Keratinocyte (primary cell): Measurements from ENCODE around the gene SMYD3. TPM values are rescaled to one million over a fixed set of nuclear protein-coding genes. Genes with fewer than 3 reads are reported as not detected.

ENCODE experiments used
- DNase-seq: peaks from one replicate; pipeline ENCODE4 v3.0.0-alpha.2; 2011; ENCODE audit warnings: low read depth, missing footprints, low spot score
- FAIRE-seq: peaks from 2 replicates; lab custom pipeline; 2011; peaks lifted over from hg19 to GRCh38; lab: Jason Lieb, UNC
- H2AFZ ChIP-seq: 2 replicates; pipeline ENCODE4 v1.6.0; 2012; ENCODE audit warnings: low read length, control low read depth, inconsistent platforms; ENCODE audit not compliant: control insufficient read depth
- H3K27ac ChIP-seq: 2 replicates; pipeline ENCODE4 v1.5.1; 2011; ENCODE audit warnings: low read length; ENCODE audit not compliant: control insufficient read depth, insufficient read depth
- H3K27me3 ChIP-seq: 3 replicates; pipeline ENCODE4 v1.6.0; 2011; ENCODE audit warnings: low read length; ENCODE audit not compliant: control insufficient read depth, insufficient read depth; ENCODE audit errors: extremely low read depth
- H3K36me3 ChIP-seq, 2 experiments: 2 replicates in 1 of 2; 3 replicates in 1 of 2; pipeline ENCODE4 v1.5.1; 2011; ENCODE audit warnings: low read length in 2 of 2, mild to moderate bottlenecking in 1 of 2; ENCODE audit not compliant: control insufficient read depth in 2 of 2, insufficient read depth in 2 of 2; ENCODE audit errors: extremely low read depth in 1 of 2
- H3K4me1 ChIP-seq: 3 replicates; pipeline ENCODE4 v1.5.1; 2011; ENCODE audit warnings: low read length; ENCODE audit not compliant: control insufficient read depth, insufficient read depth; ENCODE audit errors: extremely low read depth
- H3K4me2 ChIP-seq: 3 replicates; pipeline ENCODE4 v1.6.0; 2011; ENCODE audit warnings: low read depth, low read length; ENCODE audit not compliant: control insufficient read depth, insufficient read depth; ENCODE audit errors: extremely low read depth
- H3K4me3 ChIP-seq, 3 experiments: fragments of 200-600 bp in 1 of 3; sonication (generic) in 1 of 3; 2 replicates in 2 of 3; 3 replicates in 1 of 3; pipeline ENCODE4 v1.5.1; 2011 to 2016; ENCODE audit warnings: low read length in 3 of 3, mild to moderate bottlenecking in 3 of 3, control low read depth in 2 of 3, inconsistent platforms in 1 of 3, low read depth in 1 of 3, mixed read lengths in 1 of 3, mixed run types in 1 of 3, moderate library complexity in 1 of 3; ENCODE audit not compliant: control insufficient read depth in 2 of 3, insufficient read depth in 2 of 3; ENCODE audit errors: extremely low read depth in 1 of 3
- H3K79me2 ChIP-seq: 2 replicates; pipeline ENCODE4 v1.6.0; 2012; ENCODE audit warnings: low read length; ENCODE audit not compliant: control insufficient read depth, insufficient read depth
- H3K9ac ChIP-seq: 3 replicates; pipeline ENCODE4 v1.6.0; 2011; ENCODE audit warnings: low read length; ENCODE audit not compliant: control insufficient read depth, insufficient read depth; ENCODE audit errors: extremely low read depth
- H3K9me1 ChIP-seq: 3 replicates; pipeline ENCODE4 v1.6.0; 2011; ENCODE audit warnings: low read length; ENCODE audit not compliant: control insufficient read depth, insufficient read depth; ENCODE audit errors: extremely low read depth
- H3K9me3 ChIP-seq: 2 replicates; pipeline ENCODE4 v1.5.1; 2012; ENCODE audit warnings: low read depth, low read length; ENCODE audit not compliant: control insufficient read depth
- H4K20me1 ChIP-seq: 3 replicates; pipeline ENCODE4 v1.6.0; 2011; ENCODE audit warnings: low read length; ENCODE audit not compliant: control insufficient read depth, insufficient read depth; ENCODE audit errors: extremely low read depth
- CTCF ChIP-seq, 3 experiments: IDR thresholded peaks in 1 of 3; conservative IDR thresholded peaks in 1 of 3; optimal IDR thresholded peaks in 1 of 3; 2 replicates in 2 of 3; 3 replicates in 1 of 3; pipeline versions ENCODE3 to v1.5.1; 2011; ENCODE audit warnings: low read length in 3 of 3, mild to moderate bottlenecking in 3 of 3, moderate library complexity in 2 of 3, control low read depth in 1 of 3, inconsistent platforms in 1 of 3; ENCODE audit not compliant: insufficient read depth in 2 of 3; ENCODE audit errors: extremely low read depth in 1 of 3
- EZH2 ChIP-seq: IDR thresholded peaks from one replicate; pipeline ENCODE4 v1.6.1; 2012; ENCODE audit warnings: inconsistent platforms, mild to moderate bottlenecking, low read length, moderate library complexity
- dilution Hi-C: fragments of 300-500 bp; cut with MboI; formaldehyde crosslinking; loops from one replicate; pipeline ENCODE4 v1.7.0; 2020; ENCODE audit warnings: low sequenced_read_pairs; ENCODE audit not compliant: extremely low pct_ligation_motif_present
- polyA plus RNA-seq, 5 experiments: library from polyadenylated mRNA; depleted of rRNA in 3 of 5; stranded (reverse) in 3 of 5; stranded (forward) in 1 of 5; unstranded in 1 of 5; fragments of >200 nt; gene quantifications; 1 replicate in 1 of 5; 2 replicates in 3 of 5; 3 replicates in 1 of 5; pipeline versions ENCODE4 v1.2.1 to v1.2.3, GENCODE V29; 2011 to 2012; ENCODE audit warnings: missing spikeins in 2 of 5, low read depth in 1 of 5, low replicate concordance in 1 of 5

Gene SMYD3
- polyA plus RNA-seq, 1 donor (not counting 4 experiments of a cell fraction or from before 2014, with no cell fraction given), result 31.0 TPM

DNA sequence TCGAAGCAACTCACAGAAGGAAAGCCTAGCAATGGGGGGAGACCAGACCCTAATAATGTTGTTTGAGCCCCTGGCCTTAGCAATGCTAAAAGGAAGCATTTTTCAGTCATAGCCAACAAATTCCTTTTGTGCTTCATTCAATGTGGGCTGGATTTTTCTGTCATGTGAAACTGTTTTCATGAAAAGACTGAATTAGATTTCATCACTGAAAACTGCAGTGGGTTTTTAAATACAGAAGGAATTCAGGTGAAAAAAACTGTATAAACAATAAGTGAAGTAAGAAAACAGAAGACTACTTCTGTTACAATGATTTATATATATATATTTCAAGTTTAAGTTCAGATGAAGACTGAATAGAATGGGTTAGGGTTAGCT is 204.8 kb downstream of the SMYD3 start:
- no peak overlapping the region for H3K9ac ChIP-seq
- TF ChIP-seq EZH2 (no peak), CTCF (optimal IDR thresholded peaks at IDR 0.05 in 1 of 3, IDR thresholded peaks at IDR 0.05 in 1 of 3, conservative IDR thresholded peaks at IDR 0.05 in 1 of 3; ENCODE audit: extremely low read depth in 1 of 3, insufficient read depth in 2 of 3, low read length in 3 of 3) (no peak)
- H3K27me3 ChIP-seq, result no peaks in the 10 kb centered on the region
- DNase-seq (no peak), FAIRE-seq (no peak)
- no peak overlapping the region for H2AFZ ChIP-seq
- dilution Hi-C loops, result no loop called here
- no peaks in the 10 kb centered on the region for H4K20me1 ChIP-seq
- peaks cover 10% of the 10 kb centered on the region for H3K4me1 ChIP-seq
- no peaks in the 10 kb centered on the region for H3K9me1 ChIP-seq
- no peaks in the 10 kb centered on the region for H3K9me3 ChIP-seq
- no peak overlapping the region for H3K27ac ChIP-seq
- H3K4me3 ChIP-seq, result no peak overlapping the region
- no peaks in the 10 kb centered on the region for H3K36me3 ChIP-seq
- H3K4me2 ChIP-seq, result no peak overlapping the region
- H3K79me2 ChIP-seq, result no peaks in the 10 kb centered on the region

DNA sequence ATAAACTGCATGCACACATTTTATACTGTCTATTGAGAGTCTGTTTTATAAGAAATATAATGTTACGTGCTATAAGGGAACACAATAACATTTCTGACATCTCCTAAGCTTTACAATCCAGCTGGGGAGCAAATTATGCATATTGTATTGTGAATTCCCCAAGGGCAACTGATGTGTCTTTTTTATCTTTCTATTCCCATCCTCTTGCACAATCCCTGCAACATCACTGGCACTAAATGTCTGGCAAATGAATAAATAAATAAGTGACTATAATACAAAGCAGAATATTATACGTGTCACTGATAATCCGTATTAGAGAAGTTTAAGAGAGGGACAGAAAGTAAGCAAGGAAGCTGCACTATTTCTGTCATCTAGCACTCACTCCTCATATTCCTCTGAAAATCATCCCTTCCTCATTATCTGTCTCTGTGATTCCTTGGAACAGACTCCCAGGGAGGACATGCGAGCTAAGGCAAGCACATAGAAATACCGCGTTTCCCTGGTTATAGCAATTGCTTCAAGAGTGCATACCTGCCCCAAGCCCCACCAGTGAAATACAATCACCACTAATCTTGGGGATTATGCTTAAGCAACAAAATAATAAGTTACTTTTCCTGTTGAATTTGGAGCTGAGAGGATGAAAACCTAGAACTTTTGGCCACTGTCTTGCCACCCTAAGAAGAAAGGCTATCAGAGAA is 205.4 kb downstream of the SMYD3 start:
- Histone ChIP-seq H4K20me1 (no peaks in the 10 kb centered on the region), H3K27ac (no peak overlapping the region), H3K4me2 (no peak overlapping the region), H3K9ac (no peak overlapping the region), H3K9me3 (no peaks in the 10 kb centered on the region), H3K27me3 (no peaks in the 10 kb centered on the region), H3K4me3 (no peak overlapping the region), H3K4me1 (peaks cover 16% of the 10 kb centered on the region), H2AFZ (no peak overlapping the region), H3K36me3 (no peaks in the 10 kb centered on the region), H3K79me2 (no peaks in the 10 kb centered on the region), H3K9me1 (no peaks in the 10 kb centered on the region)
- DNase-seq, result no peak
- no peak for FAIRE-seq
- TF ChIP-seq EZH2 (no peak), CTCF (optimal IDR thresholded peaks at IDR 0.05 in 1 of 3, IDR thresholded peaks at IDR 0.05 in 1 of 3, conservative IDR thresholded peaks at IDR 0.05 in 1 of 3; ENCODE audit: extremely low read depth in 1 of 3, insufficient read depth in 2 of 3, low read length in 3 of 3) (no peak)
- dilution Hi-C loops, result no loop called here
